Activated T-helper 9 cell treated with anti-CD3 and anti-CD28 coated beads, Interleukin-2, amount 50 U/mL, for 16 hours (primary cell): ENCODE measurements around the gene MAGI2.
"Not testable (repeated sequence)": the region's sequence is repeated elsewhere in the genome, so short reads cannot be mapped to it uniquely, and the experiment has no call there.

Experiments used
- DNase-seq: peaks from one replicate; pipeline ENCODE4 v3.0.0-alpha.2; 2020; ENCODE audit warnings: low read depth

Gene MAGI2

DNA sequence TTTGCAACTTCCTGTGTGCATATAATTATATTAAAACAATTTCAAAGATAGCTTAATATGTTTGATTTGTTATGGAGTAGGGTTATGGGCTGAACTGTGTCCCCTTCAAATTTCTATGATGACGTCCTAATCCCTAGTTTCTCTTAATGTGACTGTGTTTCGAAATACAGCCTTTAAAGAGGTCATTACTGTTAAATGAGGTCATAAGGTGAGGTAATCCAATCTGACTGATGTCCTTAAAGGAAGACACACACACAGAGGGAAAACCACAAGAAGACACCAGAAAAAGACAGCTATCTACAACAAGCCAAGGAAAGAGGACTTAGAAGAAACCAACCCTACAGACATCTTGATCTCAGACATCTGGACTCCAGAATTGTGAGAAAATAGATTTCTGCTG, 407.4 kb downstream of the MAGI2 start:
- no peak for DNase-seq

DNA sequence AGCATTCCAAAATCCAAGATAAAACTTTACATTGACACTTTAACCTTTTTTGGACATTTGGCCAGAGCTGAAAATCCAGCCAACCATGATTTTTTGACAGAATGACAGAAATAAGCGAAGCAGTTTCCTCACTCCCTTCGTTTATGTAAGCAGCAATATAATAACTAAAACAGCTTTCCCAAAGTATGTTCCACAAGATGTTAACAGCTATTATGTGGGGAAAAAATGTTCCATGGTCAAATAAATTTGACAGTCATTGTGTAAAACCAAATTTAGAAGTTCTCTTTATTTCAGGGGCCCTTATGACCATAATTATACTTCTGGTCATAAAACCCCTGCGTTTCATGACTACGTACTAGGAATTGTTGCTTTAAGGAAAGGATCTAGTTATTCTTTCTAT, 416.5 kb downstream of the MAGI2 start:
- no peak for DNase-seq

- DNase-seq: no peak
These were observed 417.1 kb downstream of the MAGI2 start for GRCh38 chr7:79036356-79036755.

DNA sequence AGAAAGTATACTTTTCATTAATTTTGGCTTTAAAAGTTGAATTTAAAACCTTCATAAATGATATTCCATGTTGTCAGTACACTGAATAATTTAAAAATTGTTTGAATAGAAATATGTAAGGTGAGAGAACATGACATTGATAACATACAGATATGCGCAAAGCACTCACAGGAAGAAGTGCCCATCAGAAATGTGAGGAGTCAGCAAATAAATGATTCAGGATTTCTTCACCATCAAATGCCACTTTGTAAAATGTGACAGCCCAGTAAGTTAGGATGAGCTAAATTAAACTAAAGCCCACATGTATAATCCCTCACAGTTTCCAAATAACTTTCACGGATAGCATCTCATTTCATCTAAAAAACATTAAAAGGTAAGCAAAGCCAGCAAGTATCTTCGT, 417.6 kb downstream of the MAGI2 start:
- no peak for DNase-seq

- DNase-seq: no peak
These were observed 418.7 kb downstream of the MAGI2 start for GRCh38 chr7:79034730-79035129.

GRCh38 chr7:79019711-79020110, 433.8 kb downstream of the MAGI2 start:
- not testable (repeated sequence) for DNase-seq

DNA sequence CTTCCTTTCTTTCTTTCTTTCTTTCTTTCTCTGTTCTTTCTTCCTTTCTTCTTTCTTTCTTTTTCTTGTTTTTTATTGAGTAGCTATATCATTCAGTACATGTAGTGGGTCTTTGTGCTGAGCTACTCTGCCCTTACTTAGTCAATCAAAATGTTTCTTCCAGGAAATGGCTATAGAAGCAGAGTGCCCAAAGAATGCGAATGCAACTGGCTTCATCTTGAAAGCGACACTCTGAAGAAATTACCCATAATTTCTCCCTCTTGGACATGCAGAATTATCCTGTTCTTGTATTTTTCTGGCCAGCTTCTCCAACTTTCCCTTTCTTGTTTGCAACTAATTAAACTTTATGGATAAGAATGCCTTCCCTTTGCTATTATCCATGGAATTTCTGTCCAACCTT, 441.5 kb downstream of the MAGI2 start:
- DNase-seq: no peak

GRCh38 chr7:79009647-79010046, 443.8 kb downstream of the MAGI2 start:
- DNase-seq: no peak

- no peak for DNase-seq
These were observed 444.7 kb downstream of the MAGI2 start for GRCh38 chr7:79008786-79009185.

GRCh38 chr7:78996013-78996412, 457.5 kb downstream of the MAGI2 start:
- DNase-seq: no peak

- no peak for DNase-seq
These were observed 460.1 kb downstream of the MAGI2 start for GRCh38 chr7:78993341-78993740.

- no peak for DNase-seq
These were observed 468.0 kb downstream of the MAGI2 start for GRCh38 chr7:78985509-78985908.

DNA sequence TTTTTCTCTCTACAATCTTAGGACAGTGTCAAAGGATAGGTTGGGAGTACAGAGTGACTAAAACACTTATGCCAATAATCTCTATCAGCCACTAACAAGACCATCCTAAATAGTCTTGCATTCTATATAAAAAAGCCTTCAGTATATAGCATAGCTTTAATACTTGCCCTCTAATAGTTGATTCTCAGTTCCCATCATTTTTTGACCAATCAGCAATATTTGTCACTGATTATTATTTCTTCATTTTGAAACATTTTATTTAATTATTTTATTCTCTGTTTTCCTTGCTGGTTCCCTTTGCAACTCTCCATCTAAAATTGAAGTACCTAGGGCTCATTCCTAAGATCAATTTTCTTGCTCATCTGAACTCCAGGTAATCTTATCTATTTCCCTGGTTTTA, 470.0 kb downstream of the MAGI2 start:
- DNase-seq: no peak

GRCh38 chr7:78970440-78970916, 483.0 kb downstream of the MAGI2 start:
- no peak for DNase-seq

DNA sequence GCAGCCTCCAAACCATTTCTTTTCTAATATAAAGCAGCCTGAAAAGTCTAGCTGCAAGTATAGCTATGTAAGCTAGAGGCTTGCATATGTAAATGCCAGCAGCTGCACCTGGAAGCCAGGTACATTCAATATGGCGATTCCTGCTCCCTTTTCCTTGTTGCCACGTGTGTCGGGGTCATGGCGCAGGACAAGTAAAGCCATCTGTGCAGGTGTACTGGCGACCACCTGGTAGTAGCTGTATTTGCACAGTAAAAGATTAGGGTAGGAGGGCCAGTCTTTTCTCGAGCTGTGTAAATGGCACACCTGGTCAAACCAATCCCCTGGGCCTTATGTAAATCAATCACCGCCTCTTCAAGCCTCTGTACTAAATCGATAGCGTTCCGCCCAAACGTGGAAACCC, 484.5 kb downstream of the MAGI2 start:
- DNase-seq: no peak

DNA sequence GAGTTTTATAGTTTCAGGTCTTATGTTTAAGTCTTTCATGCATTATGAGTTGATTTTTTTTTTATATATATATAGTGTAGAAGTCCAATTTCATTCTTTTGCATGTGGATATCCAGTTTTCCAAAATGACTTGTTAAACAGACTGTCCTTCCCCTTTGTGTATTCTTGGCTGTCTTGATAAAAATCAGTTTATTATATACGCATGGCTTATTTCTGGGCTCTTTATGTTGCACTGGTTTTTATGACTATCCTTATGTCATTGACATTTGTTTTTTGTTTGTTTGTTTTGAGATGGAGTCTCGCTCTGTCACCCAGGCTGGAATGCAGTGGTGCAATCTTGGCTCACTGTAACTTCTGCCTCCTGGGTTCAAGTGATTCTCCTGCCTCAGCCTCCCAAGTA, 485.9 kb downstream of the MAGI2 start:
- not testable (repeated sequence) for DNase-seq

DNA sequence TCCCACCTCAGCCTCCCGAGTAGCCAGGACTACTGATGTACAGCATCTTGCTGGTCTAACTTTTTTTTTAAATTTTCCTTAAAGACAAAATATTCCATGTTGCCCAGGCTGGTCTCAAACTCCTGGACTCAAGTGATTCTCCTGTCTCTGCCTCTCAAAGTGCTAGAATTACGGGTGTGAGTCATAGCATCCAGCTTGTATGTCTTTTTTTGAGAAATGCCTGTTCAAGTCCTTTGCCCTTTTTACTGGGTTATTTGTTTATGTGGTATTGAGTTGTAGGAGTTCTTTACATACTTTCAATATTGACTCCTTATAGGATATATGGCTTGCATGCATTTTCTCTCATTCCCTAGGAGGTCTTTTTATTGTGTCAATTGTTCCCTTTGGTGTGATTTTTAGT, 486.4 kb downstream of the MAGI2 start:
- no peak for DNase-seq

- no peak for DNase-seq
These were observed 494.0 kb downstream of the MAGI2 start for GRCh38 chr7:78959477-78959876.

GRCh38 chr7:78955329-78955728, 498.1 kb downstream of the MAGI2 start:
- DNase-seq: no peak

DNA sequence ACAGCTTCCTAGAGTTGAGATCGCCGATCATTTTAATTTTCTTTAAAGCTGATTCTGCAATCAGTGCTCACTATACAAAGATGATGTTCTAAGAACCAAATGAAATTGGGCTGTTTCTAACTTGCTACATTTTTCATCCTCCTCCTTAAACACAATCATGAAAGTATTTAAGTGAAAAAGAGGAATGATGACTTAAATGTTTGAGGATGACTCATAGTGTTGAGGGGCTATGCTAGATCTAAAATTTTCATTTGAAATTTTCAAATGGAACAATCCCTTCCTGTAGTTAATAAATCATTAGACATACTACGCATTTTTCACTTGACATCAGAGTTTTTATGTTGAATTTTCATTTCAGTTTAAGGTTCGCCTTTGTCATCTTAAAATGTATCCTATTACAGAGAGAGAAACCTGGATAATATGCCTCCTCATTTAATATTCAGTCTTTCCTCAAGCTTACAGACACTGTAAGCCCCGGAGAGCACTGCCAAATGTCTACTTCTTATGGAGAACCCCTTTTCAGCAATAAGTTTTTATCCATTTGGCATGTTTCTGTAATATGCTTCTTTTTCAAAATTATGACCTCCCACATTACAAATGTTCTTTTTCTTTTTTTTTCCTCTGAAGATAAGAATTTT, 499.6 kb downstream of the MAGI2 start:
- no peak for DNase-seq

GRCh38 chr7:78953090-78953489, 500.4 kb downstream of the MAGI2 start:
- no peak for DNase-seq

- no peak for DNase-seq
These were observed 513.8 kb downstream of the MAGI2 start for GRCh38 chr7:78939669-78940068.

GRCh38 chr7:78924581-78924980, 528.9 kb downstream of the MAGI2 start:
- DNase-seq: no peak

- DNase-seq: no peak
These were observed 540.7 kb downstream of the MAGI2 start for GRCh38 chr7:78912781-78913180.

GRCh38 chr7:78906735-78907134, 546.7 kb downstream of the MAGI2 start:
- DNase-seq: no peak
